ENCODE results near the gene USP25.

The USP25 gene

DNA sequence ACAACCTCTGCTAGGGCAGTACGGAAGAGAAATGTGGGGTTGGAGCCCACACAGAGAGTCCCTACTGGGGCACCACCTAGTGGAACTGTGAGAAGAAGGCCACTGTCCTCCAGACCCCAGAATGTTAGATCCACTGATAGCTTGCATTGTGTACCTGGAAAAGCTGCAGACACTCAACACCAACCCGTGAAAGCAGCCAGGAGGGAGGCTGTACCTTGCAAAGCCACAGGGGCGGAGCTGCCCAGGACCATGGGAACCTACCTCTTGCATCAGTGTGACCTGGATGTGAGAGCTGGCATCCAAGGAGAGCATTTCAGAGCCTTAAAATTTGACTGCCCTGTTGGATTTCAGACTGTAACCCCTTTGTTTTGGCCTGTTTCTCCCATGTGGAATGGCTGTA is 85.5 kb downstream of the USP25 start:
- TF ChIP-seq JUND (IDR thresholded peaks at IDR 0.05; ENCODE audit: low read depth): no peak
- DNase-seq (ENCODE audit: low read depth in 1 of 2, low spot score in 1 of 2): no peak
- in situ Hi-C loops (cut with HindIII; ENCODE audit: low pct_unique_long_range_greater_than_20kb, low sequenced_read_pairs): no loop called here

DNA sequence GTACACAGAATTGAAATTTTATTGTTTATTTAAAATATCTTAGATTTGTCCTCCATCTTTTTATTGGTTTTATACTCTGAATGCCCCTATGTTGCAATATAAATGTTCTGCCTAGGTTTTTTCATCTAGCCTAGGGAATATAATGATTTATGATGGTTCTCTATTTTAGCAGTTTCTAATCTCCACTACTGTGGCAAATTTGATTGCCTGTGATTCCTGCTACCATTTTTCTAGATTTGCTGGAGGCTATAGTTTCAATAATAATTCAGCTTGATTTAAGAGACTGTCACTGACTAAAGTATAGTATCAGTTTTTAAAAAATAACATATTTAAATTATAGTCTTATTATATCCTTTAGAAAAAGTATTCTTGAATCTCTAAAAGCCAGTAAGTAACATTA is 90.5 kb downstream of the USP25 start:
- DNase-seq (ENCODE audit: low read depth in 1 of 2, low spot score in 1 of 2): no peak
- TF ChIP-seq JUND (IDR thresholded peaks at IDR 0.05; ENCODE audit: low read depth): no peak
- in situ Hi-C loops (cut with HindIII; ENCODE audit: low pct_unique_long_range_greater_than_20kb, low sequenced_read_pairs): no loop called here

DNA sequence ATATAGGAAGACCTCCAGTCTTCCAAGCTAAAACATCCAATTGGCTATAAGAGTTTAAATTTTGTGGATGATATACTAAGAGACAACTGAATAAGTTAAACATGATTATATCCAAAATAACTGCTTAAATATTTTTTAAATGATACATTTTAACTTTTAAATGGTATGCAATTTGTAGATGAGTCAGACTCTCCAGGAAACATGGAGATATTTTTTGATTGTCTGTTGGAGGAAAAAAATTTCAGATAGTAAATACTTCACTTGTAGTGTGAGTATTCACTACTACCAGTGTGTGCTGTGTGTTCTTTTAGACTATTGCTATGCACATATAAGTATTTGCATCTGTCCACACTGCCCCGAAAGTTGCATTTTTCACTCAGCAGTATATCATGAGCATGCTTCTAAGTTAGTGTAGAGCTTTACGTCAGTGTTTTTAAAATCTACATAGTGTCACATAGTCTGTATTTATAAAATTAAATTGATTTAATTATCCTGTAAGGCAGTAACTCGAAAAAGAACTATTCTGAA is 91.1 kb downstream of the USP25 start:
- in situ Hi-C loops (cut with HindIII; ENCODE audit: low pct_unique_long_range_greater_than_20kb, low sequenced_read_pairs): no loop called here
- TF ChIP-seq JUND (IDR thresholded peaks at IDR 0.05; ENCODE audit: low read depth): no peak
- no peak for DNase-seq (ENCODE audit: low read depth in 1 of 2, low spot score in 1 of 2)

DNA sequence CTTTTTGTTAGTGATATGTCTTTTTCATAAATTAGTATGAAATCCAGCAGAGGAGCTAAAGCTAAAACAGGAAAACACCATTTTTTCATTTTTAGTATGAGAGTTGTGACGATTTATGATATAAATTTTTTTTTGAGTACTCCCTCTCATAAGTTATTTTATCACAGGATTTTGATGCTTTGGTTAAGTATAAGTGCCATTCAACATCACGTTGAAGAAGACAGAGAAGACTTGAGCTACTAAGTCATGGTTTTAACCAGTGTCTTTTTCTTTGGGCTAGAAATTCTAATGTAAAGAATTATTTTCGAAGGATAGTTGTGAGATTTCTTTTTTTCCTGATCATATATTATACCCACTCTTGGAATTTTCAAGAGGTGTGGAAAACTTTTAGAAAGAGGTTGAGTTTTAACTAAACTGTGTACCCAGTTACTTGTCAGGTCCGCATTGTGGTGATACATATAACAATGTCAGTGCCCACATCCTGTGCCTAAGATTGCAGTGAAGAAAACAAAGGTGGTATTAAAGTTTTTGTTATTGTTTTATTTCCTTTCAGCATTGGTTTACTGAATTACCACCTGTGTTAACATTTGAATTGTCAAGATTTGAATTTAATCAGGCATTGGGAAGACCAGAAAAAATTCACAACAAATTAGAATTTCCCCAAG is 93.8 kb downstream of the USP25 start:
- TF ChIP-seq JUND (IDR thresholded peaks at IDR 0.05; ENCODE audit: low read depth): no peak
- in situ Hi-C loops (cut with HindIII; ENCODE audit: low pct_unique_long_range_greater_than_20kb, low sequenced_read_pairs): no loop called here
- no peak for DNase-seq (ENCODE audit: low read depth in 1 of 2, low spot score in 1 of 2)

DNA sequence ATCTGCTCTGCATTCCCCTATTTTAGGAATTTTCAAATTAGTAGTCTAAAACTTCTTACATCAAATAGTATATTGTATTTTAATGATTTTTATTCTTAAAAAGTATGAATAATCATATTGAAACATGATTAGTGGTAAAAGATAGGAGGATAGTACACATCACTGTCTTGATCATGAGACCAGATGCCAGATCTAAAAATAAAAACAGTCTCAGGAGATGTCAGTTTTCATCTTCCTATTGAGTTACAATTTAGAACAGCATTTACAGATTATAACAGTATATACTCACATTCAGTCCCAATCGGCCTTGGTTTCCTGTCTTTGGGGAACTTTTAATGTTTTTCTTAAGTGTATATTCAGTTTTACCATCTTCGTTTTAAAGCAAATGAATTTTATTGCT is 95.9 kb downstream of the USP25 start:
- in situ Hi-C loops (cut with HindIII; ENCODE audit: low pct_unique_long_range_greater_than_20kb, low sequenced_read_pairs): no loop called here
- DNase-seq (ENCODE audit: low read depth in 1 of 2, low spot score in 1 of 2): no peak
- no peak for TF ChIP-seq JUND (IDR thresholded peaks at IDR 0.05; ENCODE audit: low read depth)

DNA sequence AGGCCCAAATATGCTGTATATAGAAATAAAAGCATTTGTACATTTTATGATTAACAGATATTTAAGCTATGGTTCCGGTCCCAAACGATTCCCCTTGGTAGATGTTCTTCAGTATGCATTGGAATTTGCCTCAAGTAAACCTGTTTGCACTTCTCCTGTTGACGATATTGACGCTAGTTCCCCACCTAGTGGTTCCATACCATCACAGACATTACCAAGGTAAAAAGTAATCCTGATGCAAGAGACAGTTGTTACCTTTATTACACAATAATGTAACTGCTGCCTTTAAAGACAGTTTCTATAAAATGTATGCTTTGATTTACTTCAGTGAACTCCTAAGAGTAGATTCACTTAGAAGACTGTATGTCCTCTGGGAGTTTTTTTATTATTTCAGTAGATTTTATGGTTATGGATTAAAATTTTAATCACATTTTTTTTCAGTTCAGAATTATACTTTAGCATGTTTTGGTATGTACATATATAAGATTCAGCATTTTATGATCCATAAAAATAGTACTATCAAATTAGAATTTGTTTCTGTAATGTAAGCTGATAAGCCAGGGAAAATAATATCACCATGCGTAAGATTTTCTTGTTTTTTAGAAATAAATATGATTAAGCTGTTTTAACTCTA is 96.5 kb downstream of the USP25 start:
- in situ Hi-C loops (cut with HindIII; ENCODE audit: low pct_unique_long_range_greater_than_20kb, low sequenced_read_pairs): no loop called here
- peak; percentile 39 to 85 for DNase-seq (ENCODE audit: low read depth in 1 of 2, low spot score in 1 of 2)
- TF ChIP-seq JUND (IDR thresholded peaks at IDR 0.05; ENCODE audit: low read depth): no peak

DNA sequence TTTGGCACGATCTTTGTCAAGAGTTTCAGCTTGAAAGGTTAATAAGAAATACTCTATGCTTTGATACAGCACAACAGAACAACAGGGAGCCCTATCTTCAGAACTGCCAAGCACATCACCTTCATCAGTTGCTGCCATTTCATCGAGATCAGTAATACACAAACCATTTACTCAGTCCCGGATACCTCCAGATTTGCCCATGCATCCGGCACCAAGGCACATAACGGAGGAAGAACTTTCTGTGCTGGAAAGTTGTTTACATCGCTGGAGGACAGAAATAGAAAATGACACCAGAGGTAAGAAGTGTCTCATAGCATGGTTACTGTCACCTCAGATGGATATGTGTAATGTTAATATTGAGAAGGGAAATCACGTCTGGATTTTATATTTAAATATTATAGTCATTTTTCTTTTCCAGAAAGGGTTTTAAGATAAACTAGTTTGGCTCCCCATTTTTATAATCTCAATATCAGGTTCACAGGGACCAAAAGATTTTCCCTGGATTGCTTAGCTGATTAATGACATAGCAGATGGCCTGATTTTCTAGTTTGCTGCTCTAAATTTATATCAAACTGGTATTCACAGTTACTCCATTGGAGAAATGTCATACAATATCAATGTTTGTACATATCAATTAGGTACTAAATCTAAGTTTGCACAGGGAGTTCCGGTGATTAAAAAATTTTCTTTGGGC is 97.3 kb downstream of the USP25 start:
- DNase-seq (ENCODE audit: low read depth in 1 of 2, low spot score in 1 of 2): no peak
- in situ Hi-C loops (cut with HindIII; ENCODE audit: low pct_unique_long_range_greater_than_20kb, low sequenced_read_pairs): no loop called here
- TF ChIP-seq JUND (IDR thresholded peaks at IDR 0.05; ENCODE audit: low read depth): no peak

DNA sequence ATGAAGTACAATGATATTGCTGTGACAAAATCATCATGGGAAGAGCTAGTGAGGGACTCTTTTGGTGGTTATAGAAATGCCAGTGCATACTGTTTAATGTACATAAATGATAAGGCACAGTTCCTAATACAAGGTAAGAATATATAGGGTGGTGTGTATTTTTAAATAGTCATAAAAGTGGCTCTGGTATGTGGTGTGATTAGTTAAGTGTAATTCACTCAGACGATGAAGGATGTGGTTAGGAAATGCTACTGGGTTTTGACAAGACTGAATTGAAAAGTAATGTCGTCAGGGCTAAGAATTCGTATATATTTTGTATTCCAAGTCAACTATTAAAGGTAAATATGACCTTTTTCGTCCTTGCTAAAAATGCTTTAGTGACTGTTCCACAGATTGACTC is 101.7 kb downstream of the USP25 start:
- no peak for DNase-seq (ENCODE audit: low read depth in 1 of 2, low spot score in 1 of 2)
- TF ChIP-seq JUND (IDR thresholded peaks at IDR 0.05; ENCODE audit: low read depth): no peak
- in situ Hi-C loops (cut with HindIII; ENCODE audit: low pct_unique_long_range_greater_than_20kb, low sequenced_read_pairs): no loop called here

DNA sequence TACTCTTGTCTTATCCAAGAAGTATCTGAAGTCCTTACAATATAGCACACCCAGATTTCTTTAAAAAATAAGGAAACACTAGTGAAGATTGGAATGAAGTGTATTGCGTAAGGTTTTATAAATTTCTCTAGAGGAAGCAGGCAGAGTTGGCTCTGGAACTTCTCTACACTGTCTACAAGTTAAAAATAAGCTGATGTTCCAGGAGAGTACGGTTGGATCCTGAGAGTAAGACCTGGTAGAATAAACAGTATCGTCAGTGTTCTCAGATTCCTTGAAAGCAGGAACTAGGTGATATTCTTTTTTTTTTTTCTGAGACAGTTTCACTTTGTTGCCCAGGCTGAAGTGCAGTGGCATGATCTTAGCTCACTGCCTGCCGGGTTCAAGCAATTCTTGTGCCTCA is 107.9 kb downstream of the USP25 start:
- in situ Hi-C loops (cut with HindIII; ENCODE audit: low pct_unique_long_range_greater_than_20kb, low sequenced_read_pairs): no loop called here
- no peak for DNase-seq (ENCODE audit: low read depth in 1 of 2, low spot score in 1 of 2)
- TF ChIP-seq JUND (IDR thresholded peaks at IDR 0.05; ENCODE audit: low read depth): no peak

DNA sequence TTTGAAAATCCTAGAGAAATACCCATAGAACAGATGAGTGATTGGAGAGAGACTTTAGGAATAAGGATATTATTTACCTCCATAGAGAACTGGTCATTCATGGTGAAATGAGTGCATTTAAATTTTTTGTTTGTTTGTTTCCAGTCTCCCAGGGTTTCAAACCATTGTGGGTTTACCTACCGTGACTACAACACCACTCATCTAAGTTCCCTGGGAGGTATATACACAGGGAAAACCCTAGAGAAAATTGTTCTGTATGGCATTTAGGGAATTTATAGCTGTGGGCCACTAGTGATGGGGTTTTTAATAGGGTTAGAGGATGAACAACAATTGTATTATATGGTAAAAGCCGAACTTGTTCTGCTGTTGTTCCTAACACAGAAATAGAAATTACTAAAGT is 109.2 kb downstream of the USP25 start:
- DNase-seq (ENCODE audit: low read depth in 1 of 2, low spot score in 1 of 2): no peak
- in situ Hi-C loops (cut with HindIII; ENCODE audit: low pct_unique_long_range_greater_than_20kb, low sequenced_read_pairs): no loop called here
- no peak for TF ChIP-seq JUND (IDR thresholded peaks at IDR 0.05; ENCODE audit: low read depth)

DNA sequence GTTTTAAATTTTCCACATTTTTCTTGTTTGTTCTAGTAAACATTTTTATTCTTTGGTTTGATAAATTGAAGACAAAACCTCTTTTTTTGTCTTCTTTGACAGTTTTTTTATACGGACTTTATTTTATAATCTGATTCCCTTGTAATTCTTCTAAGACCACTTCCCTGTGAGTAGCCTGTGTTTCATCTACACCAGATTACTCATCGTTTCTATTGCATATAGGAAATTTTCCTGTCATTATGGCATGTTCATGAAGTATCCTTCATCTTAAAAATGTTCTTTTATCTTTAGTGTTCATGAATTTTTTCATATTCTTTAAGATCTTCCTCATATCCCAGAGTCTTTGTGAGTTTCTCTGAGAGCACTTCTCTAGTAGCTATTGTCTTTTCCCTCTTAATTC is 109.8 kb downstream of the USP25 start:
- no peak for TF ChIP-seq JUND (IDR thresholded peaks at IDR 0.05; ENCODE audit: low read depth)
- in situ Hi-C loops (cut with HindIII; ENCODE audit: low pct_unique_long_range_greater_than_20kb, low sequenced_read_pairs): no loop called here
- DNase-seq (ENCODE audit: low read depth in 1 of 2, low spot score in 1 of 2): no peak

DNA sequence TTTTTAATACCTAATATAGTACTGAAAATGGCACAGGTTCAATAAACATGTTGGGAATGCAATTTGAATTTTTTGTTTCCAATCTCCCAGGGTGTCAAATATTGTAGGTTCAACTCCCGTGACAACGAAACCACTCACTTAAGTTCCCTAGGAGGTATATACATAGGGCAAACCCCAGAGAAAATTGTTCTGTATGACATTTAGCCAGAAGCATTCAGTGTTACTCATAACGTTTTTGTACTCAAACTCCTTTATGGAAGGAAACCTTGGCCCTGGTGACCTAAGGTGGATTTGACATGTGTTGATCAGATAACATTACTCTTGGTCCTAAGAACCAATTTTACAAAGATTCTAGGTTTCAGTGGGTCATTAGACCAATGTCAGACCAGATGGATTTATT is 110.6 kb downstream of the USP25 start:
- in situ Hi-C loops (cut with HindIII; ENCODE audit: low pct_unique_long_range_greater_than_20kb, low sequenced_read_pairs): no loop called here
- no peak for TF ChIP-seq JUND (IDR thresholded peaks at IDR 0.05; ENCODE audit: low read depth)
- no peak for DNase-seq (ENCODE audit: low read depth in 1 of 2, low spot score in 1 of 2)

DNA sequence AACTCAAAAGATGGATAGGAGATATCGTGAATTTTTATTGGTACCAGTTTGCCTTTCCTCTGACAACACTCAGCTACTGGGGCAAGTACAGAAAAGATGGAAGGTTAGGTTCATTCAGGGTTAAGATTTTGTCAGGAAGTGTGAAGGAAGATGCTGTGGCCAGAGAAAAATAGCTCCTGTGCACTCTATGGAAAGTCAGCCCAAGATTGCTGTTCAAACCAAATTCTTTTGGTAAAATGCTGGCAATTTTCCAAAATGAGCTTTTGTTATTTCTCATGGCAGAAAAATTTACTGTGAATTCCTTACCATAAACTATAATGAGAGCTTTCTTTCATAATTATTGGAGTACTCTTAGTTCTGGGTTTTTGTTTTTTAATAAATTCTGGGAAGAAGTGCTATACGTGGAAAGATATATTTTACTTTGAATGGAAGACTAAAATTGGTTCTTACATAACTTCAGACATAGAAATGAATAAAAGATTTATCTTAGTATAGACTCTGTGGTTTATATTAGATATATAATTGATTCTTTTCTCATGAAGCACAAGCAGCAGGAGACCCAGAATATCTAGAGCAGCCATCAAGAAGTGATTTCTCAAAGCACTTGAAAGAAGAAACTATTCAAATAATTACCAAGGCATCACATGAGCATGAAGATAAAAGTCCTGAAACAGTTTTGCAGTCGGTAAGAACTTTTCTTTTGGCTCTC is 112.2 kb downstream of the USP25 start:
- in situ Hi-C loops (cut with HindIII; ENCODE audit: low pct_unique_long_range_greater_than_20kb, low sequenced_read_pairs): no loop called here
- no peak for TF ChIP-seq JUND (IDR thresholded peaks at IDR 0.05; ENCODE audit: low read depth)
- DNase-seq (ENCODE audit: low read depth in 1 of 2, low spot score in 1 of 2): no peak

All from T47D (cell line).